ENCODE data around the gene TGFA. TPM values are rescaled to one million over a fixed set of nuclear protein-coding genes. Genes with fewer than 3 reads are reported as not detected.

The TGFA gene
- total and polyA plus RNA-seq, 10 of the 15 experiments (the other 5 are each of a cell fraction or from before 2014, with no cell fraction given) = 0.03 to 0.23 TPM; not detected in 8

DNA sequence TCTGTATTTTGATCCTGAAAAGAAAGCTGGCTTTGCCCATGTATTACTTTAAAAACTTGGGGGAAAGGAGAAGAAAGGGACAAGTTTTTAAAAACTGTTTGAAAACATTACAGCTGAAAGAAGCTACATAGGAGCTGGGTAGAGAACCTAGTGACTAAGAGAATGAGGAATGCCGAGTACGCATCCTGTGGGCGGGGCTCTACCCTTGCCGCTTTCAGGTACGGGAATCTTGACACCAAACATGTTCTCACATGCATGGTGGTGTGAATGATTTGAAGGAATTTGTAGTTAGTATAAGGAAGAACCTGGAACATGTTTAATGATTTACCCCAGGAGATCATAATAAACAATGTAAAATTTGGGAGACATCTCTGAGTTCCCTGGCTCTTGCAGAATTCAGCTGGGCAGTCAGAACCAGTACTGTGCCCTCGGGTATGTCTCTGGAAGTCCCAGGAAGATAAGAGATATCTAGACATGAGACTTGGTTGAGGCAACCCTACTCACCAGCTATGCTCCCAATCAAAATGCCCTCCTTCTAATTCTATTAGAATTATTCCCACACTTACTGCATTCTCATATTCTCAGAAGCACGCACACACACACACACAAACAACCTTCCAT is 16.5 kb upstream of the TGFA start:
- SMC1A ChIA-PET (ENCODE audit: uncharacterized antibody, unreplicated experiment) = interaction anchor here (1.2 kb wide), 1 partner anchor 9 kb away, joined by 4 read pairs; no protein-coding TSS in a partner anchor
- H3K27me3 ChIP-seq (replicated peaks in 1 of 2; ENCODE audit: control insufficient read depth in 2 of 2, insufficient read depth in 2 of 2, low read length in 1 of 2) = peaks cover 2 to 4% of the 10 kb centered on the region in 2 experiments; a peak in 1 of 4 replicates
- CTCF ChIA-PET = interaction anchor here (1.2 kb wide), 1 partner anchor 13 kb away, joined by 3 read pairs; no protein-coding TSS in a partner anchor
- POLR2A ChIA-PET = no interaction called here
- H3K36me3 ChIP-seq (ENCODE audit: control insufficient read depth in 2 of 2, insufficient read depth in 2 of 2, low read length in 1 of 2) = no peaks in the 10 kb centered on the region
- no peak overlapping the region for H3K27ac ChIP-seq (ENCODE audit: control insufficient read depth, insufficient read depth)
- in situ Hi-C loops (cut with MboI) = no loop called here
- TF ChIP-seq CHD1 (IDR thresholded peaks at IDR 0.05; ENCODE audit: low read depth, low read length) (no peak), RB1 (IDR thresholded peaks at IDR 0.05; ENCODE audit: borderline replicate concordance) (no peak), NFYA (IDR thresholded peaks at IDR 0.05; ENCODE audit: borderline replicate concordance, low read depth, low read length) (no peak), ZNF622 (IDR thresholded peaks at IDR 0.05) (no peak), ZNF384 (IDR thresholded peaks at IDR 0.05; ENCODE audit: borderline replicate concordance, low read depth, low read length) (no peak), BHLHE40 (IDR thresholded peaks at IDR 0.05; ENCODE audit: borderline replicate concordance in 1 of 2, low read depth in 2 of 2, low read length in 1 of 2) (no peak), CBFB (IDR thresholded peaks at IDR 0.05; ENCODE audit: low read depth) (no peak), BRCA1 (IDR thresholded peaks at IDR 0.05; ENCODE audit: low read depth, low read length) (no peak)
- BruUV-seq (replicated peaks) = no TSS peak
- no peak for FAIRE-seq
- no peaks in the 10 kb centered on the region for H3K9me3 ChIP-seq (replicated peaks; ENCODE audit: control insufficient read depth, insufficient read depth, low read length)
- no peaks in the 10 kb centered on the region for H3K79me2 ChIP-seq (ENCODE audit: control insufficient read depth, insufficient read depth, low read length)
- H2AFZ ChIP-seq (ENCODE audit: control insufficient read depth, low read depth, low read length) = no peak overlapping the region
- H3K4me1 ChIP-seq (ENCODE audit: control insufficient read depth, insufficient read depth, low read length) = no peaks in the 10 kb centered on the region
- no peak for DNase-seq (ENCODE audit: low read depth, low spot score)
- H3K4me3 ChIP-seq = no peak overlapping the region
- RAD21 ChIA-PET (ENCODE audit: unreplicated experiment) = no interaction called here
- intact Hi-C loops (cut with micrococcal nuclease; ENCODE audit: unreplicated experiment) = no loop called here
- no peak overlapping the region for H3K4me2 ChIP-seq (ENCODE audit: control insufficient read depth, insufficient read depth)
- no peaks in the 10 kb centered on the region for H4K20me1 ChIP-seq (ENCODE audit: control insufficient read depth, insufficient read depth)
- H3K9ac ChIP-seq (ENCODE audit: control insufficient read depth, insufficient read depth, low read length) = no peak overlapping the region
- ATAC-seq = no peak
- 37% methylated on average over 7 of the region's 7 CpGs for WGBS (ENCODE audit: insufficient coverage, insufficient replicate concordance, low lambda C conversion rate, missing lambda C conversion rate)
